Stimulated activated CD4-positive, alpha-beta T cell treated with anti-CD3 and anti-CD28 coated beads, Interleukin-12 subunit alpha, Interleukin-12 subunit beta, amount 100 ng/mL, for 48 hours (primary cell): ENCODE data around the gene KMT2B.
"Not testable (repeated sequence)": the region's sequence is repeated elsewhere in the genome, so short reads cannot be mapped to it uniquely, and the experiment has no call there.

Experiments
- DNase-seq, 3 donors: peaks; one replicate each; pipeline ENCODE4 v3.0.0-alpha.2; 2020; ENCODE audit warnings: low read depth in 2 of 3, low spot score in 1 of 3

KMT2B gene, protein sequence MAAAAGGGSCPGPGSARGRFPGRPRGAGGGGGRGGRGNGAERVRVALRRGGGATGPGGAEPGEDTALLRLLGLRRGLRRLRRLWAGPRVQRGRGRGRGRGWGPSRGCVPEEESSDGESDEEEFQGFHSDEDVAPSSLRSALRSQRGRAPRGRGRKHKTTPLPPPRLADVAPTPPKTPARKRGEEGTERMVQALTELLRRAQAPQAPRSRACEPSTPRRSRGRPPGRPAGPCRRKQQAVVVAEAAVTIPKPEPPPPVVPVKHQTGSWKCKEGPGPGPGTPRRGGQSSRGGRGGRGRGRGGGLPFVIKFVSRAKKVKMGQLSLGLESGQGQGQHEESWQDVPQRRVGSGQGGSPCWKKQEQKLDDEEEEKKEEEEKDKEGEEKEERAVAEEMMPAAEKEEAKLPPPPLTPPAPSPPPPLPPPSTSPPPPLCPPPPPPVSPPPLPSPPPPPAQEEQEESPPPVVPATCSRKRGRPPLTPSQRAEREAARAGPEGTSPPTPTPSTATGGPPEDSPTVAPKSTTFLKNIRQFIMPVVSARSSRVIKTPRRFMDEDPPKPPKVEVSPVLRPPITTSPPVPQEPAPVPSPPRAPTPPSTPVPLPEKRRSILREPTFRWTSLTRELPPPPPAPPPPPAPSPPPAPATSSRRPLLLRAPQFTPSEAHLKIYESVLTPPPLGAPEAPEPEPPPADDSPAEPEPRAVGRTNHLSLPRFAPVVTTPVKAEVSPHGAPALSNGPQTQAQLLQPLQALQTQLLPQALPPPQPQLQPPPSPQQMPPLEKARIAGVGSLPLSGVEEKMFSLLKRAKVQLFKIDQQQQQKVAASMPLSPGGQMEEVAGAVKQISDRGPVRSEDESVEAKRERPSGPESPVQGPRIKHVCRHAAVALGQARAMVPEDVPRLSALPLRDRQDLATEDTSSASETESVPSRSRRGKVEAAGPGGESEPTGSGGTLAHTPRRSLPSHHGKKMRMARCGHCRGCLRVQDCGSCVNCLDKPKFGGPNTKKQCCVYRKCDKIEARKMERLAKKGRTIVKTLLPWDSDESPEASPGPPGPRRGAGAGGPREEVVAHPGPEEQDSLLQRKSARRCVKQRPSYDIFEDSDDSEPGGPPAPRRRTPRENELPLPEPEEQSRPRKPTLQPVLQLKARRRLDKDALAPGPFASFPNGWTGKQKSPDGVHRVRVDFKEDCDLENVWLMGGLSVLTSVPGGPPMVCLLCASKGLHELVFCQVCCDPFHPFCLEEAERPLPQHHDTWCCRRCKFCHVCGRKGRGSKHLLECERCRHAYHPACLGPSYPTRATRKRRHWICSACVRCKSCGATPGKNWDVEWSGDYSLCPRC (N-terminal part only)

GRCh38 chr19:35717665-35718344 is at the start of gene KMT2B:
Gene KMT2B, plus strand, starts transcription at chr19:35718003. Its CDS starts 16 bp downstream, at chr19:35718019.
- DNase-seq = no peak

GRCh38 chr19:35669566-35669965 is 48.2 kb upstream of the KMT2B start:
- DNase-seq = no peak

- DNase-seq = no peak
Observed at GRCh38 chr19:35669974-35670373, 47.8 kb upstream of the KMT2B start.

DNA sequence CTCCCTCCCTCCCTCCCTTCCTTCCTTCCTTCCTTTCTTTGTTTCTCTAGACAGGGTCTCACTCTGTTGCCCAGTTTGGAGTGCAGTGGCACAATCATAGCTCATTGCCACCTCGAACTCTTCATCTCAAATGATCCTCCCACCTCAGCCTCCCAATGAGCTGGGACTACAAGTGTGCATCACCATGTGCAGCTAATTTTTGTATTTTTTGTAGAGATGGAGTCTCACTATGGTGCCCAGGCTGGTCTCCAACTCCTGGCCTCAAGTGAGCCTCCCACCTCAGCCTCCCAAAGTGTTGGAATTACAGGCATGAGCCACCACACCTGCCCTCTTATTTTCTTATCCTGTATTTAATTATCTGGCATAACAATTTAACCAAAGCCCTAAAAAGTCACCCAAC is 47.1 kb upstream of the KMT2B start:
- DNase-seq = no peak

DNA sequence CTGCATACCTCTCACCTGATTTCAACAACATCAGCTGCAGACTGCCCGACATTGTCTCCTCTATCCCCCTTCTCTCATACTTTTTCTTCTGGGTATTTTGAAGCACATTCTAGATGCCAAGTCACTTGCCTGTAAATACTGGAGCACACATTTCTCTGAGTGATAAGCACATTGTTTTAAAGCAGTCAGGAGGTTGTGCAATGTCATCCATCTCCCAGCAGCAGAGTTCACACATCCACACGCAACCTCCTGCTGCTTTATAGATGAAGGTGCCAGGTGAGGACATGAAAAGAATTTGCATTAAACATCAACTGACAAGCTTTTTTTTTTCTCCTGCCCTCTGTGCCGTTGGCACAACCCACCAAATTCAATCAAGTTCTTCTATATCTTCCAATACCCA is 46.0 kb upstream of the KMT2B start:
- no peak for DNase-seq

- DNase-seq = peak; percentile 41 to 55 (median 47)
Observed at GRCh38 chr19:35673121-35673804, 44.5 kb upstream of the KMT2B start.

DNA sequence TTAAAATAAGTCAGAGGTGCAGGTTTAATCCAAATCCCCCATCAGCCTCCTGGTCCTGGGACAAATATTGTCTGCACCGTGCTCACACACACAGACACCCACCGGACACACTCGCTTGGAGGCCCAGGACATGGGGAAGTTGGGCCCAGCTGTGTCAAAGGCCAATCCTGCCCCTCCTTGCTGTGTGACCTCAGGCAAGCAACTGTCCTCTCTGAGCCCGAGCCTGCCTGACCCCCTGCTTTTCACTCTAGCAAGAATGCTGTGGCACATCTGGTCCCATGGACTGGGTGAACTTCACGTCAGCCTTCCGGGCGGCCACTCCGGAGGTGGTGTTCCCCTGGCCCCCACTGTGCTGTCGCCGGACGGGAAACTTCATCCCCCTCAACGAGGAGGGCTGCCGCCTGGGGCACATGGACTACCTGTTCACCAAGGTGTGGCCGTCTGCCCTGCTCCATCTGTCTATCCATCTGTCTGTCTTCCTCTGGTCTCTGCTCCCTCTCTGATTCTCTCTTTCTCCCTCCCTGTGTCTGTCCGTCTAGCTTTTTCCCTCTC is 42.1 kb upstream of the KMT2B start:
- DNase-seq = no peak

GRCh38 chr19:35689836-35690235 is 28.0 kb upstream of the KMT2B start:
- no peak for DNase-seq

DNA sequence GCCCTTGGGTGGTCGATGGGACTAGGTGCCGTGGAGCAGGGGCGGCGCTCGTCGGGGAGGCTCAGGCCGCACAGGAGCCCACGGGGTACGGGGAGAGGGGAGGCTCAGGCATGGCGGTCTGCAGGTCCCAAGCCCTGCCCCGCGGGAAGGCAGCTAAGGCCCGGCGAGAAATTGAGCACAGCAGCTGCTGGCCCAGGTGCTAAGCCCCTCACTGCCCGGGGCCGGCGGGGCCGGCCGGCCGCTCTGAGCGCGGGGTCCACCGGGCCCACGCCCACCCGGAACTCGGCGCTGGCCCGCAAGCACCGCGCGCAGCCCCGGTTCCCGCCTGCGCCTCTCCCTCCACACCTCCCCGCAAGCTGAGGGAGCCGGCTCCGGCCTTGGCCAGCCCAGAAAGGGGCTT is 26.7 kb upstream of the KMT2B start:
- DNase-seq = not testable (repeated sequence)

DNA sequence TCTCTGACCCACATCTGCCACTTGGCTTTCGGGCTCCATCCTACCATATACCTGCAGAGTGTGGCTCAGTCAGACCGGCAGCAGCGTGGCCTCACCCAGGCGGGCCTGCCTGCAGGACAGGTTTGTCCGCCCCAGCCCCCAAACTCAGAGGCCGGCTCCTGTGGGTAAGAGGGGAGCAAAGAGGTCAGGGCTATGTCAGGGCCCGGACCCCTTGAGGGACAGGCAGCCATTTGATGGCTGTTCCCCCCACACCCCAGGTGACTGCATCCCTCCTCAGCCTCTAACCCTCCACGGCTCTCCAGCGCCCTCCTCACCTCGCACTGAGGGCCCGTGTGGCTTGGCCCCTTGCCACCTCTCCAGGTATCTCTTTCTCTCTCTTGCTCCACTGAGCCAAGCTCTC is 25.8 kb upstream of the KMT2B start:
- no peak for DNase-seq

DNA sequence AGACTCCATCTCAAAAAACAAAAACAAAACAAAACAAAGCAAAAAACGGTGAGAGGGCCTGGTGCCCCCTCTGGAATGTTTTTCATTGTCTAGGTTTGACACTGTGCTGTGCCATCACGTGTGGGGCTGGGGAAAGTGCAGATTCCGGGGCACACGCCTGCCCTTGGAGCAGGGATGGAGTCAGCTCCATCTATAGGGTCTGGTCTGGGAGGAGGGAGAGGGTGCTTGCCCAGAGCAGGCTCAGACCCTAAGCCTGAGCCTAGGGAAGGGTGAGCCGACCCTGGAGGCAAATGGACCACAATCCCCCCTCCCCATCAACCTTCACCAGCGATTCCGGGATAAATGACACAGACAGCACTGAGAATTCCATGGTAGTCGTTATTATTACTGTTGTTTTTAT is 24.4 kb upstream of the KMT2B start:
- no peak for DNase-seq

- peak; percentile 86 to 97 (median 86) for DNase-seq
Observed at GRCh38 chr19:35693835-35694599, 23.8 kb upstream of the KMT2B start.

GRCh38 chr19:35695895-35696422 is 21.8 kb upstream of the KMT2B start:
- no peak for DNase-seq

GRCh38 chr19:35696835-35697234 is 21.0 kb upstream of the KMT2B start:
- DNase-seq = no peak

DNA sequence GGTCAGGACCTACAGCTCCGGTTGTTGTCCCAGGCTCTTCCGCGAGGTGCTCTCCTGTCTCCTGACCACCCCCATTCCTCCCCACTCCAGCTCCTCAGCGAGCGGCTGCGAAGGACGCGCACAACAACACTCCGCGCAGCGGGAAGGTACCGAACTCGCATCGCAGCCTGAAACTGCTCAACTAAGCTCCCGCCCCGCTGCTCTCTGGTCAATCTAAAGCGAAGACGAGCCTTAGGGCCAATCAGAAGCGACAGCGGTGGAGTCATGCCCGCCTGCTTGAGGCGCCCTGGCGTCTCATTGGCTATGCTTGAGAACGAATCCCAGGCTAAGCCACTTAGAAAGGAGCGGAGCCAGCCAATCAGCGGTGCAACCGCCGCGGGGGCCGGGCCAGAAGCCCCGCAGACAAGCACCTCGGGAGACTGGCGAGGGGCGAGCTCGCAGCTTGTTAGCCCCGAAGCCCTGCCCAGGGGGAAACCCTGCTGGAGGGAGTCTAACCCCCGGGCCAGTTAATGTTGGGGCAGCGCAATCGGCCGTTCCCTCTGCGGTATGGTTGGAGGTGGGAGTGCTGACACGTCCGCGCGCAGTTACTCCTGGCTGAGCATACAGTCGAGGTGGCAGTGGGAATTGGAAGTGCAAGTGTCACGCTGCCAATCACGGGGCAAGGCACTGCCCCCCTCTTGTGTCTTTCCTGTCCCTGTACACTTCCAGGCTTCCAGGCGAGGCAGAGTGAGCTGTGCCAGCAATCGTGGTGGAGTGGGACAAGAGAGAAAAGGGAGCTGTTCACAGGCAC is 15.4 kb upstream of the KMT2B start:
- peak; percentile 89 to 94 (median 89) for DNase-seq

DNA sequence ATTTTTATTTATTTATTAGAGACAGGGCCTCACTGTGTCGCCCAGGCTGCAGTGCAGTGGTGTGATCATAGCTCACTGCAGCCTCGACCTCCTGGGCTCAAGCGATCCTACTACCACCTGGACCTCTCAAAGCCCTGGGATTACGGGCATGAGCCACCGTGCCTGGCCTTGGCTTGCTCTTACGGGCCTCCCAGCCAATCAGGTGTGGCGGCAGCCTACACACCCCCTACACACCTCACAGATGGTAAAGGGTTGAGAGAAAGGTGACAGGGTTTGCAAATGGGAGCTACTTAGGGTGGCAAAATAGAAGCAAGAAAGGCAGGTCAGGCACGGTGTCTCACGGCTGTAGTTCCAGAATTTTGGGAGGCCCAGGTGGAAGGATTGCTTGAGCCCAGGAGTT is 14.5 kb upstream of the KMT2B start:
- no peak for DNase-seq

- no peak for DNase-seq
Observed at GRCh38 chr19:35704218-35704617, 13.6 kb upstream of the KMT2B start, which contains the start of gene ZBTB32. Gene ZBTB32, plus strand, starts transcription at chr19:35704558. Its CDS starts 10,069 bp downstream, at chr19:35714627.

DNA sequence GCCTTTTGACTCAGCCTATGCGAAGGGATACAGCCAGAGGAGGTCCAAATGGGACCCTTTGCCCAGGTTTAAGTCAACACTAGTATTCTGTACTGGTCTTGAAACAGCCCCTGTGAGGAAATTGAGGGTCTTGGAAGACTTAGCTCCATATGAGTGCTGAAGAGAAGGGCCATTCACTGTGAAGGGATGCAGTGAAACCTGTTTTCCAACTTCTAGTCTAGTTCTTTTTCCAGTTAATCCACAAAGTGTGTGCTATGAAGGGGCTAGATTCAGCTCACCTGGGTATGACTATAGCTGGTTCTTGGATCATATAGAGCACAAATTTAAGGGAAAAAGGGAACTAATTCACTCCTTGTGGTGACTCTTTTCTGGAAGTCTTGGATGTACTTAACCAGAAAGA is 9.4 kb upstream of the KMT2B start:
- no peak for DNase-seq
